NCI-H2196 (cell line): ENCODE results near the gene RGS9BP.
"Not testable (repeated sequence)": the region's sequence is repeated elsewhere in the genome, so short reads cannot be mapped to it uniquely, and the experiment has no call there.

Experiments
- DNase-seq: peaks from one replicate; lab custom pipeline; 2025; ENCODE audit not compliant: unreplicated experiment; lab: John Stamatoyannopoulos, UW

The RGS9BP gene

GRCh38 chr19:32675720-32676185 lies at the start of gene RGS9BP:
RGS9BP (plus strand) TSS chr19:32675848; CDS start chr19:32676264, 416 bp downstream.
- peak; percentile 69 for DNase-seq

GRCh38 chr19:32626969-32627368 lies 48.7 kb upstream of the RGS9BP start:
- no peak for DNase-seq

GRCh38 chr19:32627714-32628270 lies 47.9 kb upstream of the RGS9BP start:
- DNase-seq = no peak

- no peak for DNase-seq
These were observed 45.3 kb upstream of the RGS9BP start for GRCh38 chr19:32630338-32630737.

- no peak for DNase-seq
These were observed 44.3 kb upstream of the RGS9BP start for GRCh38 chr19:32631381-32631780.

- no peak for DNase-seq
These were observed 38.2 kb upstream of the RGS9BP start for GRCh38 chr19:32637480-32637879.

GRCh38 chr19:32638625-32639024 lies 37.0 kb upstream of the RGS9BP start:
- DNase-seq = no peak

- DNase-seq = no peak
These were observed 32.9 kb upstream of the RGS9BP start for GRCh38 chr19:32642771-32643170.

GRCh38 chr19:32646556-32646955 lies 29.1 kb upstream of the RGS9BP start:
- no peak for DNase-seq

- DNase-seq = no peak
These were observed 28.3 kb upstream of the RGS9BP start for GRCh38 chr19:32647361-32647760.

- DNase-seq = no peak
These were observed 25.9 kb upstream of the RGS9BP start for GRCh38 chr19:32649751-32650150.

- DNase-seq = no peak
These were observed 25.0 kb upstream of the RGS9BP start for GRCh38 chr19:32650671-32651070.

- DNase-seq = no peak
These were observed 23.9 kb upstream of the RGS9BP start for GRCh38 chr19:32651729-32652140.

GRCh38 chr19:32652331-32652730 lies 23.3 kb upstream of the RGS9BP start:
- not testable (repeated sequence) for DNase-seq

GRCh38 chr19:32652894-32653598 lies 22.6 kb upstream of the RGS9BP start:
- peak; percentile 47 for DNase-seq

- no peak for DNase-seq
These were observed 22.1 kb upstream of the RGS9BP start for GRCh38 chr19:32653599-32653915.

GRCh38 chr19:32656379-32656778 lies 19.3 kb upstream of the RGS9BP start:
- not testable (repeated sequence) for DNase-seq

- no peak for DNase-seq
These were observed 17.6 kb upstream of the RGS9BP start for GRCh38 chr19:32658075-32658474.

- DNase-seq = no peak
These were observed 17.1 kb upstream of the RGS9BP start for GRCh38 chr19:32658527-32658926.

GRCh38 chr19:32661318-32661717 lies 14.3 kb upstream of the RGS9BP start:
- no peak for DNase-seq

GRCh38 chr19:32662186-32662585 lies 13.5 kb upstream of the RGS9BP start:
- no peak for DNase-seq

GRCh38 chr19:32666084-32666483 lies 9.6 kb upstream of the RGS9BP start:
- DNase-seq = no peak

GRCh38 chr19:32669310-32669709 lies 6.3 kb upstream of the RGS9BP start:
- DNase-seq = no peak
